B cell (primary cell): ENCODE data around the gene CYTH3. TPM values are rescaled to one million over a fixed set of nuclear protein-coding genes. Genes with fewer than 3 reads are reported as not detected.

ENCODE experiments used
- ATAC-seq: fragments of 200-7000 bp; cut with Tn5 transposase; one replicate; pipeline ENCODE4 v1.10.0; 2021; ENCODE audit warnings: low read depth, mild to moderate bottlenecking, moderate number of reproducible peaks, moderate library complexity
- CTCF ChIA-PET: fragments of 350-600 bp; sonication (Branson Sonifier 250); formaldehyde crosslinking; loops from one replicate; lab custom pipeline; 2021; ENCODE audit warnings: antibody characterized with exemption, inconsistent platforms; lab: Charles Lee
- POLR2A ChIA-PET: fragments of 350-600 bp; sonication (Branson Sonifier 250); formaldehyde crosslinking; loops from one replicate; lab custom pipeline; 2021; ENCODE audit warnings: antibody characterized with exemption; lab: Charles Lee
- DNase-seq: peaks from one replicate; pipeline ENCODE4 v3.0.0; 2013
- H2AFZ ChIP-seq: 2 replicates; pipeline ENCODE4 v1.6.1; 2012; ENCODE audit warnings: mild to moderate bottlenecking, low read depth, low read length; ENCODE audit not compliant: insufficient read depth, poor library complexity, severe bottlenecking
- H3K27ac ChIP-seq, 2 donors: 1 replicate in 1 of 2; 2 replicates in 1 of 2; pipeline ENCODE4 v1.5.1; 2012 to 2013; ENCODE audit warnings: low read length in 2 of 2, mild to moderate bottlenecking in 2 of 2, moderate library complexity in 1 of 2
- H3K27me3 ChIP-seq, 4 experiments: fragments of 200-600 bp in 1 of 4; sonication (generic) in 1 of 4; replicated peaks in 1 of 4; 1 replicate in 2 of 4; 2 replicates in 2 of 4; pipeline versions ENCODE4 v1.6.1 to v1.7.0; 2013 to 2016; ENCODE audit warnings: low read length in 3 of 4, mild to moderate bottlenecking in 2 of 4, mixed read lengths in 1 of 4, moderate library complexity in 1 of 4; ENCODE audit not compliant: insufficient read depth in 4 of 4, control insufficient read depth in 3 of 4; ENCODE audit errors: control extremely low read depth in 1 of 4
- H3K36me3 ChIP-seq, 2 experiments: replicated peaks in 1 of 2; 1 replicate in 1 of 2; 2 replicates in 1 of 2; pipeline versions ENCODE4 v1.6.1 to v1.7.1; 2013; ENCODE audit warnings: low read length in 1 of 2; ENCODE audit not compliant: insufficient read depth in 2 of 2, control insufficient read depth in 1 of 2; ENCODE audit errors: control extremely low read depth in 1 of 2, extremely low read depth in 1 of 2
- H3K4me1 ChIP-seq, 2 donors: fragments of 200-600 bp in 1 of 2; sonication (generic) in 1 of 2; 1 replicate in 1 of 2; 2 replicates in 1 of 2; pipeline versions ENCODE4 v1.5.1 to v1.6.1; 2013 to 2017; ENCODE audit warnings: low read length in 2 of 2; ENCODE audit not compliant: control insufficient read depth in 2 of 2, insufficient read depth in 2 of 2
- H3K4me2 ChIP-seq: replicated peaks from 2 replicates; pipeline ENCODE3; 2012; ENCODE audit warnings: mild to moderate bottlenecking, low read depth, low read length; ENCODE audit not compliant: poor library complexity, severe bottlenecking
- H3K4me3 ChIP-seq, 5 experiments: fragments of 200-600 bp in 1 of 5; sonication (generic) in 1 of 5; 1 replicate in 3 of 5; 2 replicates in 2 of 5; pipeline versions ENCODE4 v1.5.1 to v1.7.0; 2011 to 2016; ENCODE audit warnings: low read length in 4 of 5, mild to moderate bottlenecking in 4 of 5, low read depth in 2 of 5, control low read depth in 1 of 5, moderate library complexity in 1 of 5; ENCODE audit not compliant: insufficient read depth in 1 of 5; ENCODE audit errors: control extremely low read depth in 1 of 5, extremely low read depth in 1 of 5
- H3K79me2 ChIP-seq: fragments of 200-600 bp; sonication (generic); one replicate; pipeline ENCODE4 v1.6.0; 2016; ENCODE audit warnings: low read length; ENCODE audit not compliant: control insufficient read depth, insufficient read depth
- H3K9ac ChIP-seq: fragments of 200-600 bp; sonication (generic); 2 replicates; pipeline ENCODE4 v1.6.1; 2017; ENCODE audit warnings: mild to moderate bottlenecking, low read length, moderate library complexity
- H3K9me3 ChIP-seq, 3 donors: one replicate each; pipeline versions ENCODE4 v1.6.1 to v1.7.1; 2013; ENCODE audit warnings: low read length in 2 of 3; ENCODE audit not compliant: control insufficient read depth in 2 of 3, insufficient read depth in 1 of 3; ENCODE audit errors: control extremely low read depth in 1 of 3
- H4K20me1 ChIP-seq: 2 replicates; pipeline ENCODE4 v1.6.0; 2012; ENCODE audit warnings: mild to moderate bottlenecking, low read length; ENCODE audit not compliant: insufficient read depth, control insufficient read depth, poor library complexity, severe bottlenecking
- H3K27ac Mint-ChIP-seq: one replicate; pipeline ENCODE4 v1.8.0; 2021; ENCODE audit warnings: mixed read lengths
- H3K27me3 Mint-ChIP-seq: one replicate; pipeline ENCODE4 v1.8.0; 2021; ENCODE audit warnings: mixed read lengths
- H3K4me1 Mint-ChIP-seq: one replicate; pipeline ENCODE4 v1.8.0; 2021; ENCODE audit warnings: mixed read lengths
- H3K4me3 Mint-ChIP-seq: one replicate; pipeline ENCODE4 v1.8.0; 2021; ENCODE audit warnings: mixed read lengths
- H3K9me3 Mint-ChIP-seq: one replicate; pipeline ENCODE4 v1.8.0; 2022; ENCODE audit warnings: mixed read lengths; ENCODE audit not compliant: insufficient read depth
- EZH2 ChIP-seq: IDR thresholded peaks from 2 replicates; pipeline ENCODE4 v1.6.1; 2012; ENCODE audit warnings: borderline replicate concordance, low read depth, mild to moderate bottlenecking, moderate library complexity, low read length; ENCODE audit not compliant: insufficient read depth, poor library complexity, severe bottlenecking
- WGBS: methylation state at CpG from one replicate; pipeline ENCODE4 v1.1.5; 2013; ENCODE audit warnings: missing lambda C conversion rate; ENCODE audit not compliant: insufficient coverage; 5-methylcytosine and 5-hydroxymethylcytosine counted together
- intact Hi-C: fragments of 100-400 bp; cut with micrococcal nuclease; formaldehyde crosslinking; loops from one replicate; pipeline ENCODE4 v1.10.0; 2022
- polyA plus RNA-seq: library from polyadenylated mRNA; depleted of rRNA; stranded (reverse); fragments of >200 nt; gene quantifications from 2 replicates; pipeline ENCODE4 v1.2.3, GENCODE V29; 2012
- small RNA-seq: library from RNA; depleted of rRNA; stranded (forward); fragments of <200 nt; gene quantifications from one replicate; pipeline ENCODE3, GENCODE V24; 2012; ENCODE audit warnings: low replicate concordance, low read depth; ENCODE audit not compliant: insufficient read length
- total RNA-seq, 2 donors: library from RNA; stranded (reverse); fragments of 120-200 nt in 1 of 2; gene quantifications; 1 replicate in 1 of 2; 2 replicates in 1 of 2; pipeline versions ENCODE4 v1.2.3 to v1.2.4, GENCODE V29; 2013 to 2022
- TF ChIP-seq, protein P1 (sequence below): fragments of 200-600 bp; IDR thresholded peaks from one replicate; pipeline ENCODE4 v1.8.0; 2022; ENCODE audit warnings: antibody characterized with exemption, mild to moderate bottlenecking

CYTH3 gene
- total and polyA plus RNA-seq, 2 donors (not counting 1 experiment from before 2014, with no cell fraction given) = 5.2 to 11.3 TPM

DNA sequence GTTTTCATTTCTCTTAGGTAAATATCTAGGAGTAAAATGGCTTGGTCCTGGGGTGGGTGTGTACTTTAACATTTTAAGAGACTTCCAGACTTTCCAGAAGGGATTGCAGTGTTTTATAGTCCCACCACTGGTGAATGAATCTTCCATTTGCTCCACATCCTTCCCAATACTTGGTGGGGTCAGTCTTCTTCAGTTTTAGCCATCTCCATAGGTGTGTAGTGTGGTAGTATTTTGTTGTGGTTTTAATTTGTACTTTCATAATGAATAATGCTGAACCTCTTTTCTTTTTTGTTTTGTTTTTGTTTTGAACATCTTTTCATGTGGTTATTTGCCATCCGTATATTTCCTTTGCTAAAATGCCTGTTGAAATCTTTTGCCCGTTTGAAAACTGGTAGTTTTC is 154.9 kb downstream of the CYTH3 start:
- ChIA-PET CTCF (no interaction called here), POLR2A (no interaction called here)
- H3K27me3 Mint-ChIP-seq = no peaks in the 10 kb centered on the region
- Histone ChIP-seq H3K27me3 (no peaks in the 10 kb centered on the region), H3K79me2 (peaks cover 48% of the 10 kb centered on the region), H3K4me1 (no peaks in the 10 kb centered on the region), H3K36me3 (peaks cover 13 to 74% of the 10 kb centered on the region in 2 experiments), H4K20me1 (no peaks in the 10 kb centered on the region), H3K27ac (no peak overlapping the region), H3K9ac (no peak overlapping the region), H3K4me3 (no peak overlapping the region), H2AFZ (no peak overlapping the region), H3K4me2 (no peak overlapping the region), H3K9me3 (peaks cover 1 to 13% (median 7%) of the 10 kb centered on the region in 3 donors)
- WGBS = 80% methylated on average over 1 of the region's 2 CpGs
- H3K4me1 Mint-ChIP-seq = no peaks in the 10 kb centered on the region
- TF ChIP-seq EZH2 = no peak
- TF ChIP-seq, protein P1, sequence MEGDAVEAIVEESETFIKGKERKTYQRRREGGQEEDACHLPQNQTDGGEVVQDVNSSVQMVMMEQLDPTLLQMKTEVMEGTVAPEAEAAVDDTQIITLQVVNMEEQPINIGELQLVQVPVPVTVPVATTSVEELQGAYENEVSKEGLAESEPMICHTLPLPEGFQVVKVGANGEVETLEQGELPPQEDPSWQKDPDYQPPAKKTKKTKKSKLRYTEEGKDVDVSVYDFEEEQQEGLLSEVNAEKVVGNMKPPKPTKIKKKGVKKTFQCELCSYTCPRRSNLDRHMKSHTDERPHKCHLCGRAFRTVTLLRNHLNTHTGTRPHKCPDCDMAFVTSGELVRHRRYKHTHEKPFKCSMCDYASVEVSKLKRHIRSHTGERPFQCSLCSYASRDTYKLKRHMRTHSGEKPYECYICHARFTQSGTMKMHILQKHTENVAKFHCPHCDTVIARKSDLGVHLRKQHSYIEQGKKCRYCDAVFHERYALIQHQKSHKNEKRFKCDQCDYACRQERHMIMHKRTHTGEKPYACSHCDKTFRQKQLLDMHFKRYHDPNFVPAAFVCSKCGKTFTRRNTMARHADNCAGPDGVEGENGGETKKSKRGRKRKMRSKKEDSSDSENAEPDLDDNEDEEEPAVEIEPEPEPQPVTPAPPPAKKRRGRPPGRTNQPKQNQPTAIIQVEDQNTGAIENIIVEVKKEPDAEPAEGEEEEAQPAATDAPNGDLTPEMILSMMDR = no peak
- peaks cover 2% of the 10 kb centered on the region for H3K9me3 Mint-ChIP-seq
- intact Hi-C loops = no loop called here
- no peak for ATAC-seq
- no peak for DNase-seq
- H3K27ac Mint-ChIP-seq = no peak overlapping the region
- no peak overlapping the region for H3K4me3 Mint-ChIP-seq

DNA sequence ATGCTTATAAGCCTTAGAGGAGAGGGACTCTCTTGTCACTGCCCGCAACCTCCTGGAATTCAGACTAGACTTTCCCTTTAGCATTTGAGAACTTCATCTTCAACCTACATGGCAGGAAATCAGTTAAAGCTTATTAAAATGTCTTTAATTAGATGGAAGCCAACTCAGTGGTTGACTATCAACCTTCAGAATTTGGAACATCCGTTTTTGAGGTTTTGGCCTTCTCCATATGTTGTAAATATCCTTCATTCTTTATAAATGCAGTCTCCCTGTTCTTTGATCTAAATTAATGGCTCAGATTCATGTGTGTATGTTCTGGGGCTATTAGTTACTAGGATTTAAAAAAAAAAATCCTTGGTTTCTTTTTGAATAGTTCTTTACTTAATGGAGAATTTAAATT is 156.2 kb downstream of the CYTH3 start:
- intact Hi-C loops = no loop called here
- POLR2A ChIA-PET = no interaction called here

More for the DNA sequence above, 156.2 kb downstream of the CYTH3 start:
- H3K9me3 ChIP-seq = peaks cover 0 to 8% (median 2%) of the 10 kb centered on the region in 3 donors
- no CpG with 5 or more reads among the region's 2 CpGs for WGBS
- H3K9me3 Mint-ChIP-seq = no peaks in the 10 kb centered on the region
- CTCF ChIA-PET = interaction anchor here (1.0 kb wide), 1 partner anchor 119 kb away, joined by 5 read pairs; no protein-coding TSS in a partner anchor
- no peak overlapping the region for H2AFZ ChIP-seq
- H3K27ac Mint-ChIP-seq = no peak overlapping the region
- no peak overlapping the region for H3K4me3 ChIP-seq
- no peak for ATAC-seq
- no peak overlapping the region for H3K9ac ChIP-seq
- no peak for TF ChIP-seq EZH2
- TF ChIP-seq, protein P1 = no peak
- no peak overlapping the region for H3K27ac ChIP-seq
- H3K4me2 ChIP-seq = no peak overlapping the region
- DNase-seq = no peak
- no peaks in the 10 kb centered on the region for H4K20me1 ChIP-seq
- H3K79me2 ChIP-seq = peaks cover 49% of the 10 kb centered on the region
- no peaks in the 10 kb centered on the region for H3K4me1 Mint-ChIP-seq
- H3K27me3 Mint-ChIP-seq = no peaks in the 10 kb centered on the region
- H3K4me3 Mint-ChIP-seq = no peak overlapping the region
- no peaks in the 10 kb centered on the region for H3K27me3 ChIP-seq
- H3K36me3 ChIP-seq = peaks cover 7 to 67% of the 10 kb centered on the region in 2 experiments
- H3K4me1 ChIP-seq = no peaks in the 10 kb centered on the region

Small RNA genes lying within 50 kb of the gene (small RNA-seq; reads per million reads assigned to genes)
- gene RF00019 = not detected

Other genes starting within 250 kb of the CYTH3 start
- not detected in 2 replicates for gene ANKRD61, start 241.2 kb downstream of the CYTH3 start, total RNA-seq
- gene ANKRD61, start 241.2 kb downstream of the CYTH3 start, polyA plus RNA-seq = 0.13 TPM in 1 of 2 replicates, not detected in the other
- 74.1 and 80.8 TPM in 2 replicates for gene EIF2AK1, start 213.4 kb downstream of the CYTH3 start, total RNA-seq
- 78.8 and 96.3 TPM in 2 replicates for gene EIF2AK1, start 213.4 kb downstream of the CYTH3 start, polyA plus RNA-seq
- 13.1 and 15.4 TPM in 2 replicates for gene USP42, start 167.7 kb downstream of the CYTH3 start, total RNA-seq
- 6.6 and 12.8 TPM in 2 replicates for gene USP42, start 167.7 kb downstream of the CYTH3 start, polyA plus RNA-seq
- 15.7 and 16.6 TPM in 2 replicates for gene FAM220A, start 76.3 kb upstream of the CYTH3 start, total RNA-seq
- gene FAM220A, start 76.3 kb upstream of the CYTH3 start, polyA plus RNA-seq = 8.7 and 10.3 TPM in 2 replicates
- gene RAC1, start 101.9 kb upstream of the CYTH3 start, total RNA-seq = 95.7 and 99.1 TPM in 2 replicates
- gene RAC1, start 101.9 kb upstream of the CYTH3 start, polyA plus RNA-seq = 87.2 and 98.0 TPM in 2 replicates
- gene DAGLB, start 175.3 kb upstream of the CYTH3 start, total RNA-seq = 27.6 and 29.6 TPM in 2 replicates
- gene DAGLB, start 175.3 kb upstream of the CYTH3 start, polyA plus RNA-seq = 25.2 and 37.6 TPM in 2 replicates
- gene KDELR2, start 211.5 kb upstream of the CYTH3 start, total RNA-seq = 29.6 and 31.5 TPM in 2 replicates
- gene KDELR2, start 211.5 kb upstream of the CYTH3 start, polyA plus RNA-seq = 14.0 and 16.6 TPM in 2 replicates